HG03196 (cell line): ENCODE measurements around the gene APP.
A peak's percentile ranks its signal among the peaks of the same experiment; 100 is the strongest.

Experiments
- ATAC-seq: cut with Tn5 transposase; IDR thresholded peaks from one replicate; pipeline ENCODE4 v1.9.1; 2021; ENCODE audit not compliant: unreplicated experiment

The APP gene

DNA sequence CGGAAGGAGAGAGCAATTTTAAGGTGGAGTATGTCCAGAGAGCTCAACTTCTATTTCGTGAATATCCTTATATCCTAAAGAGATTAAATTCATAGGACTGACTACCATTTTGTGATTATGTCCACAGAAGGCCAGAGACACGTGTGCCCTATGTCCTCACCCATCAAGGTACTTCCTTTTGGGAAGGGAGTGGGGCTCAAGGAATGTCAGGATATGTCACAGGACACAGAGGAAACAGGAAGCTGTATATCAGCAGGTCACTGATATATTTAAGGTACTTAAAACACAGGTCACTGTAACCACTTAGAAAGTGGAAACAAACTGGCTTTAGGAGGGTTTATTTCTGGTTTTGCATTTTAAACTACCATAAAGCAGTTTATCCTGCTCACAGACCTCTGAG lies 184.6 kb downstream of the APP start:
- ATAC-seq = no peak

DNA sequence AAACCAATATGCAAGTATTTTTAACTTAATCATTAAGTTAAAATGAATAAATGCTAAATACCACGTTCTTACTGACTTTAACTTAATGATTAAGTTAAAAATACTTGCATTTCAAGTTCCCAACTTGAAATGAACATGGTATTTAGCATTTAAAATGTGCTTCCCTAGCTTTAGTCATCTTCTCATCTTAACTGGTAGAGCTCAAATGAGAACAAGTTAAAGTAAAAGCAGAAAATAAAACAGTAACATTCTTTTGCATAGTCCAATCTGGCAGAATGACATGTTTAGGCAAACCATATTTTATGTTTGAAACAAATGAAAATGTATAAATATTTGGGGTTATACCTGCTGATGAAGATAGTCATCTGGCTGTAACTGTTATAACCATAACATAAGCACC lies 186.0 kb downstream of the APP start:
- ATAC-seq = no peak

GRCh38 chr21:25983745-25984144 lies 186.8 kb downstream of the APP start:
- ATAC-seq = no peak

GRCh38 chr21:25980710-25981109 lies 189.9 kb downstream of the APP start:
- no peak for ATAC-seq

GRCh38 chr21:25979845-25980616 lies 190.5 kb downstream of the APP start:
- no peak for ATAC-seq

GRCh38 chr21:25977068-25977611 lies 193.4 kb downstream of the APP start:
- ATAC-seq = no peak

- ATAC-seq = no peak
Observed at GRCh38 chr21:25974964-25975363, 195.6 kb downstream of the APP start.

- ATAC-seq = no peak
Observed at GRCh38 chr21:25970254-25970930, 200.2 kb downstream of the APP start.

DNA sequence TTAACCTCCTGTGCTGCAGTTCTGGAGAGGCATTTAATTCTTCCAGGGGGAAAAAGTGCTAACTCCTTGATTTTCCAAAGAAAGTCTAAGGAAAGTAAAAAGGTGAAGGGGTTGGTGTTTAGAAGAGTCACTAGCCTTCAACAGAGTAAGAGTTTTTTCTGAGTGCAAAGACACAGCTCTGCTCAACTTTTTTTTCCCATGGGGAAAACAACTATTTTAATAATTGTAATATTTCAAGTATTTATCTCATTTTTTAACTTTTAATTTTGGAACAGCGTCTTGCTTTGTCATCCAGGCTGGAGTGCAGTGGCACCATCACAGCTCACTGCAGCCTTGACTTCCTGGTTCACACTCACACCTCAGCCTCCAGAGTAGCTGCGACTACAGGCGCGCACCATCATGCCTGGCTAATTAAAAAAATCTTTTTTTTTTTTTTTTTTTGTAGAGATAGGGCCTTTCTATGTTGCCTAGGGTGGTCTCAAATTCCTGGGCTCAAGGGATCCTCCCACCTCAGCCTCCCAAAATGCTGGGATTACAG lies 202.6 kb downstream of the APP start:
- ATAC-seq = peak; percentile 43

DNA sequence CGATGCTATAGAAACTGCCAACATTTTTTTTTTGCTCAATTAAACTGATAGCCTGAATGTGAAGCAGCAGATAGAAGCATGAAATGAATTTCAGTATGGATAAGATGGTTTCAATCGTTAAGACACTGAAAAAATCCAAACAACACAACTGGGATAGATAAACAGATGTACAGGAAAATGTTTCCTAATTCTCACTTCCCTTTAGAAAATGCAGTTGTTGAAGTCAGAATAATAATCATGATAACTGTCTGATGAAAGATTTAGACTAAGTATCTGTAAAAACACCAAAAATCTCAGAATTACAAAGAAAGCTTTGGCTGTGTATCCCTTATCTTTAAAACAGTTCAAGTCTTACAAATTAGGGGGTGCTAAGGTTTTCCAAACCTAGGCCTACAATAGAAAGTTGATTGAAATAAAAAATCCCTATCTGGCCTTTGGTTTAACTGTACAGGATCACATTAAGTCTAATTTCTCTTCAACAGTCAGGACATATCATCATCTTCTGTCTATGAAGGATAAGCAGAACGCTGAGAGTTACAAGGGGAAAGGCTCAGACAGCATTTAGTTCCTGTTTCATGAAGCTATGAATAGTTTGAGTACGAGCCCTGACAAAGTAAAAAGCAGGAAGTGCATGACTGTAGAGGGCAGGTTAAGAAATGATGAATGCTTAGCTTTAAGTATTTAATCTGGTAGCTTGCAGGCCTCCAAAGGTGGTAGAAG lies 203.2 kb downstream of the APP start:
- ATAC-seq = peak; percentile 91

- no peak for ATAC-seq
Observed at GRCh38 chr21:25965951-25966707, 204.4 kb downstream of the APP start.

DNA sequence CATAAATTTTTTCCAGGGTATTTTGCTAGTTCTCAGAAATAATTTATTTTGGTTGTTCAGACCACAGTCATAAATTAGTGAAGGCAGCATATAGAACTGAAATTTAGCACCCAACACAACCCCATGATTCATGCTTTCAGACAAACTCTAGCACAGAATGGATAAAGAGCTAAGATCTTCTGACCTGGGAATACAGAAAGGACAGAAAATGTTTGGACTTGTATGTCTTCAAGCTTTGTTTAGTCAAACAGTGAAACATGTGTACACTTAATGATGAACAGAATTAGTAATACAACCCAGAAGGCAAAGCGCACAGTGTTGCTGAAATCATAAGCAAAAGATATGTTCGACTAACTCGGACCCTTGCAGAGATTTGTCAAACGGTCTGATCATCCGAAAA lies 205.6 kb downstream of the APP start:
- no peak for ATAC-seq

GRCh38 chr21:25964015-25964414 lies 206.6 kb downstream of the APP start:
- ATAC-seq = no peak

DNA sequence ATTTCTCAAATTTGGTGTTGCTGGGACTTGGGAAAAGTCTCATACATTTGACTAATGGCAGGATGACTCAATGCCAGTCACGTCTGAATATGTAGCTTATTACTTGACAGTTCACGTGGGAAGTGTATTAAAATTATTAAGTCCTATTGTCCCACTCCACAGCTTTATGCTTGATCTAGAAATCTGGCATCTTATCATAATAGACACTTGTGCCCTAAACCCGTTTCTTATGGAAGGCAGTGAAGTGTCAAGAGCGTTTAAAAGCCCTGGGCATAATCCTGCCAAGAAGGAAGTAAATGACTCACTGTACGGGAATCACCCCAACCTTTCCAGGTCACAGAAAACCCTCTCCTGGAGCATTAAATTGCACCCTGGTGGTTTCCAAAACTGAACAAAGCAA lies 207.4 kb downstream of the APP start:
- no peak for ATAC-seq

GRCh38 chr21:25961042-25961441 lies 209.5 kb downstream of the APP start:
- no peak for ATAC-seq

DNA sequence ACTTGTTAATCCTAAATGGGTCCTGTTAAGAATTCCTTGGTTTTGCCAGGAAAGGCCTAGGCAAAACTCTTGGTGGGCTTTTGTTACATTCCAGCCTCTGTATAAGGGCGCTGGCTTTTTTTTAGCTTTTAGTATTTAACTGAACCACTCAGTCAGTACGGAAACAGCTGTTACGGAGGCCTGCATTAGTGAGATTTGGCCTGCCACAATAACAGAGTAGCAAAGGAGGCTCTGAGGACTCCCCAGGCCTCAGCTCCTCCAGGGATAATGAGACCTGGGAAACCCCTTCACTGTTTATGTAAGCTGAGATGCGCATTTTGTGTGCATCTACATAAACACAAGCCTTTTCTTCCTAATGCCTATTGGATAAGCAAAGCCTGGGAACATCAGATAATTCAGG lies 210.2 kb downstream of the APP start:
- no peak for ATAC-seq

GRCh38 chr21:25959799-25960198 lies 210.8 kb downstream of the APP start:
- no peak for ATAC-seq

DNA sequence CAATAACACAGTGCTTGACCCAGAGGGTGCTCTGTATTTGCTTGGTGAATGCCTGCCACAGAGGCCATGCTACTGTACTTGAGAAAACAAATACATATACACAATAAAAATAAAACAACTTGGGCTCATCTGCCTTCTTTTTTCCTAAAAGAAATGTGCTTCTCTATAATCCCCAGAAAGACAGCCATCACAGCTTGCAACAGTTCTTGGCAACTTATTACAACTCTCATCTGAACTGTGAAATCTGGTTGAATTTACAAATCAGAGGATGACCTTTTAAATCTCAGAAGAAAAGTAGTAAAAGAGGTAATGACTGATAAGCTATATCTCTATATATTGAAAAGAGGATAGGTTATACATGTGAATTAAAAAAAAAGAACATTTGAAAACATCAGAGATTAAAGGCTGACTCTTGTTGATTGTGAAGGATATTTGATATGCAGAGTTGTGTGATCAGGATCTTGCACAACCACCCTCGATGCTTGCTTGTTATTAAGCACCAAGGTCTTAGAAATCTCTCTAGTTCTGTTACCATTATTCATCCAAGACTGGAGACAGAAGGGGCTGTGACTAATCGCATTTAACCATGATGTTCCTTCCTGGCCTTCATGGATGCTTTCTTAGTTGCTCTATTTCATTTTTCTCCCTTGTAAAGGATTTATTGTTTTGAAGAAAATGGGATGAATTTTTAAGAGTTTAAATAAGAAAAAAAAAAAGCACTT lies 213.4 kb downstream of the APP start:
- ATAC-seq = no peak

DNA sequence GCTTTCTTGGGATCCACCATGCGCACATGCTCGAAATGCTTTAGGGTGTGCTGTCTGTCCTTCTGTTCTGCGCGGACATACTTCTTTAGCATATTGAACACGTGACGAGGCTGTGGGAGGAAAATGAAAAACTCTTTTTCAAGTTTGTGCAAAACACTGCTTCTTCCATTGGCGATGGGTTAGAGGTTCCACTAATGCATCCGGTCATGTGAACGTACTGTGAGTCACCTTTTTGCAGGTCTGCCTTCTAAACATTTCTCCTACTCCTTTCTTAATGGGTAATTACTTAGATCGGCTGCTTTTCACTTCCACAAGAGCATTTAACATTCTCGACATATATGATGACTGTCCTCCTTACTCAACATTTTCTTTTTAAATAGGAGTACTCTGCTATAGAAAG lies 214.9 kb downstream of the APP start:
- no peak for ATAC-seq

DNA sequence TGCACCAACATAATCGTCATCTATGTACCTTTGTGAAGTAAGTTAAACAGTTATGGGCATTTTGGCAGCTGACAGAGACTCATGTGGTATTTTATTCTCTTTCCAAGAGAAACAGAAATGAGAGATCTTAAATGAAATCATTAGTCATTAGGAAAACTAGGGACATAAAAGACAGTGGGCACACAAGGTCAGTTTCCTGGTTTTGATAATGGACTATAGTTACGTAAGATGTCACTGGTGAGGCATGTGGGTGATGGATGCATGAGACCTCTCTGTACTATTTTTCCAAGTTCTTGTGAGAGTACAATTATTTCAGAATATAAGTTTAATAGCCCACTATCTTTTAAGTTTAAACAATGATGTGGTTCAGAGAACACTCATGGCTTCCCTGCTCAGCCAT lies 216.9 kb downstream of the APP start:
- no peak for ATAC-seq
